ENCODE data around the gene HS6ST3.

Gene HS6ST3

GRCh38 chr13:96279904-96280303 is 190.0 kb downstream of the HS6ST3 start:
- TF ChIP-seq CTCF (IDR thresholded peaks at IDR 0.05; ENCODE audit: control insufficient read depth, insufficient read depth, low read depth, low read length, missing control alignments) = no peak
- no peak for DNase-seq (ENCODE audit: low read depth)
- H3K4me3 ChIP-seq (ENCODE audit: control insufficient read depth, low read depth, low read length) = no peak overlapping the region

- no peak for DNase-seq (ENCODE audit: low read depth)
- no peak for TF ChIP-seq CTCF (IDR thresholded peaks at IDR 0.05; ENCODE audit: control insufficient read depth, insufficient read depth, low read depth, low read length, missing control alignments)
- H3K4me3 ChIP-seq (ENCODE audit: control insufficient read depth, low read depth, low read length) = no peak overlapping the region
Measured at GRCh38 chr13:96284971-96285370, 195.1 kb downstream of the HS6ST3 start.

GRCh38 chr13:96285729-96286128 is 195.8 kb downstream of the HS6ST3 start:
- TF ChIP-seq CTCF (IDR thresholded peaks at IDR 0.05; ENCODE audit: control insufficient read depth, insufficient read depth, low read depth, low read length, missing control alignments) = no peak
- no peak for DNase-seq (ENCODE audit: low read depth)
- H3K4me3 ChIP-seq (ENCODE audit: control insufficient read depth, low read depth, low read length) = no peak overlapping the region

GRCh38 chr13:96294930-96295881 is 205.3 kb downstream of the HS6ST3 start:
- TF ChIP-seq CTCF (IDR thresholded peaks at IDR 0.05; ENCODE audit: control insufficient read depth, insufficient read depth, low read depth, low read length, missing control alignments) = no peak
- no peak for DNase-seq (ENCODE audit: low read depth)
- no peak overlapping the region for H3K4me3 ChIP-seq (ENCODE audit: control insufficient read depth, low read depth, low read length)

GRCh38 chr13:96297360-96297759 is 207.5 kb downstream of the HS6ST3 start:
- TF ChIP-seq CTCF (IDR thresholded peaks at IDR 0.05; ENCODE audit: control insufficient read depth, insufficient read depth, low read depth, low read length, missing control alignments) = no peak

GRCh38 chr13:96299235-96299634 is 209.3 kb downstream of the HS6ST3 start:
- no peak for TF ChIP-seq CTCF (IDR thresholded peaks at IDR 0.05; ENCODE audit: control insufficient read depth, insufficient read depth, low read depth, low read length, missing control alignments)
- H3K4me3 ChIP-seq (ENCODE audit: control insufficient read depth, low read depth, low read length) = no peak overlapping the region
- DNase-seq (ENCODE audit: low read depth) = no peak

More at GRCh38 chr13:96297360-96297759, 207.5 kb downstream of the HS6ST3 start:
- DNase-seq (ENCODE audit: low read depth) = no peak
- no peak overlapping the region for H3K4me3 ChIP-seq (ENCODE audit: control insufficient read depth, low read depth, low read length)
